Measurements from ENCODE around the gene SLC38A6. TPM values are rescaled to one million over a fixed set of nuclear protein-coding genes. Genes with fewer than 3 reads are reported as not detected.

Gene SLC38A6
- total RNA-seq, 1 experiment from 2014 or later, result 28.0 TPM

GRCh38 chr14:61033054-61033453 lies 52.0 kb downstream of the SLC38A6 start:
- no peaks in the 10 kb centered on the region for H3K27me3 ChIP-seq (replicated peaks; ENCODE audit: insufficient read depth, low read depth, low read length, poor library complexity)

GRCh38 chr14:61033855-61034254 lies 52.8 kb downstream of the SLC38A6 start:
- no peak for DNase-seq (ENCODE audit: low spot score)
- CTCF ChIA-PET, result interaction anchor here (0.7 kb wide), 1 partner anchor 8 kb away, joined by 3 read pairs; no protein-coding TSS in a partner anchor
- BruUV-seq (replicated peaks), result no TSS peak
- intact Hi-C loops (cut with micrococcal nuclease; ENCODE audit: unreplicated experiment), result loop anchor here (5.0 kb wide), 1 partner anchor 68 kb away; no protein-coding TSS in a partner anchor
- no peaks in the 10 kb centered on the region for H3K27me3 ChIP-seq (replicated peaks; ENCODE audit: insufficient read depth, low read depth, low read length, poor library complexity)
- no peak overlapping the region for H3K4me3 ChIP-seq (ENCODE audit: low read depth, low read length, poor library complexity, severe bottlenecking)
- H3K9me3 ChIP-seq (ENCODE audit: low read depth, low read length, poor library complexity, severe bottlenecking), result no peaks in the 10 kb centered on the region
- H3K27ac ChIP-seq (ENCODE audit: low read depth, low read length, poor library complexity, severe bottlenecking), result peak overlapping the region; percentile 12
- TF ChIP-seq, protein P1, sequence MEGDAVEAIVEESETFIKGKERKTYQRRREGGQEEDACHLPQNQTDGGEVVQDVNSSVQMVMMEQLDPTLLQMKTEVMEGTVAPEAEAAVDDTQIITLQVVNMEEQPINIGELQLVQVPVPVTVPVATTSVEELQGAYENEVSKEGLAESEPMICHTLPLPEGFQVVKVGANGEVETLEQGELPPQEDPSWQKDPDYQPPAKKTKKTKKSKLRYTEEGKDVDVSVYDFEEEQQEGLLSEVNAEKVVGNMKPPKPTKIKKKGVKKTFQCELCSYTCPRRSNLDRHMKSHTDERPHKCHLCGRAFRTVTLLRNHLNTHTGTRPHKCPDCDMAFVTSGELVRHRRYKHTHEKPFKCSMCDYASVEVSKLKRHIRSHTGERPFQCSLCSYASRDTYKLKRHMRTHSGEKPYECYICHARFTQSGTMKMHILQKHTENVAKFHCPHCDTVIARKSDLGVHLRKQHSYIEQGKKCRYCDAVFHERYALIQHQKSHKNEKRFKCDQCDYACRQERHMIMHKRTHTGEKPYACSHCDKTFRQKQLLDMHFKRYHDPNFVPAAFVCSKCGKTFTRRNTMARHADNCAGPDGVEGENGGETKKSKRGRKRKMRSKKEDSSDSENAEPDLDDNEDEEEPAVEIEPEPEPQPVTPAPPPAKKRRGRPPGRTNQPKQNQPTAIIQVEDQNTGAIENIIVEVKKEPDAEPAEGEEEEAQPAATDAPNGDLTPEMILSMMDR (conservative IDR thresholded peaks at IDR 0.05; ENCODE audit: low read depth, low read length), result no peak
- TF ChIP-seq EZH2 (IDR thresholded peaks at IDR 0.05; ENCODE audit: borderline replicate concordance, low read depth, low read length, poor library complexity, severe bottlenecking), result no peak
- no peaks in the 10 kb centered on the region for H3K36me3 ChIP-seq (ENCODE audit: insufficient read depth, low read length, poor library complexity, severe bottlenecking)
- peaks cover 54% of the 10 kb centered on the region for H3K4me1 ChIP-seq (ENCODE audit: insufficient read depth, low read length, poor library complexity, severe bottlenecking)
- POLR2A ChIA-PET (ENCODE audit: low non-redundant PET), result interaction anchor here (0.5 kb wide), 1 partner anchor 389 kb away, joined by 3 read pairs; no protein-coding TSS in a partner anchor

More at GRCh38 chr14:61033054-61033453, 52.0 kb downstream of the SLC38A6 start:
- Histone ChIP-seq H3K27ac (ENCODE audit: low read depth, low read length, poor library complexity, severe bottlenecking) (peak overlapping the region; percentile 22), H3K4me3 (ENCODE audit: low read depth, low read length, poor library complexity, severe bottlenecking) (no peak overlapping the region), H3K9me3 (ENCODE audit: low read depth, low read length, poor library complexity, severe bottlenecking) (no peaks in the 10 kb centered on the region), H3K36me3 (ENCODE audit: insufficient read depth, low read length, poor library complexity, severe bottlenecking) (no peaks in the 10 kb centered on the region), H3K4me1 (ENCODE audit: insufficient read depth, low read length, poor library complexity, severe bottlenecking) (peaks cover 55% of the 10 kb centered on the region)
- BruUV-seq (replicated peaks), result no TSS peak
- TF ChIP-seq, protein P1 (conservative IDR thresholded peaks at IDR 0.05; ENCODE audit: low read depth, low read length), result no peak
- no peak for TF ChIP-seq EZH2 (IDR thresholded peaks at IDR 0.05; ENCODE audit: borderline replicate concordance, low read depth, low read length, poor library complexity, severe bottlenecking)
- ChIA-PET CTCF (no interaction called here), POLR2A (ENCODE audit: low non-redundant PET) (no interaction called here)
- intact Hi-C loops (cut with micrococcal nuclease; ENCODE audit: unreplicated experiment), result loop anchor here (5.0 kb wide), 1 partner anchor 69 kb away; no protein-coding TSS in a partner anchor
- DNase-seq (ENCODE audit: low spot score), result no peak

DNA sequence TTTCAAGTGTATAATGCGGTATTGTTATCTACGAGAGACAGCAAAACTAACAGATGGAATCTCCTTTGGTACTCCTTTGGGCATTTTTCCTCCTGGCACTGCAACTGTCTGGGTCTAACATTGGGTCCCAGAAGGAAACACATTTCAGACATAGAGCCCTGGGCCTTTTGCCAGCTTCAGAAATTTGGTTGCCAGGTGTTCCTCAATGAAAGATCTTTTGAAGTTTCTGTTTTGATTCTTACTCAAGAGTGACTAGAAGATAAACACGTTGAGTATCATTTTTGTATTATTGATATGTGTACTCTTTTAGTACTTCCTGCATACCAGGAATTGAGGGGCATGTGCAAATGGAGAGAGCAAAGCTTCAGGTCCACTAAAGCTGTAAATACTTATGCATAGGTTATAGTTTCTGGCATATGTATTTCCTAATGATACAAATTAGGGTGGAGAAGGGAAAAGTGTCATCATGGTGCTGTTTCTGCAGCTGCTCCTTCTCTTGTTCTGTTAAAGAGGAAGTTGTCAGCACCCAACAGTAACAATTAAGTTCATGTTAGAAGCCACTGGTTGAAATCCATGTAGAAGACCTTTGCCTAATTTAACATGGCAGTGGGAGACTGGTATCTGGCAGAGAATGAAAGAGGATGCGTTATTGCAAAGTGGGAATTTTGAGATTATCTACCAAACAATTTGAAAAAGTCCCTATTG lies 53.5 kb downstream of the SLC38A6 start:
- no peak for DNase-seq (ENCODE audit: low spot score)
- H3K4me1 ChIP-seq (ENCODE audit: insufficient read depth, low read length, poor library complexity, severe bottlenecking), result peaks cover 54% of the 10 kb centered on the region
- peak overlapping the region; percentile 12 for H3K27ac ChIP-seq (ENCODE audit: low read depth, low read length, poor library complexity, severe bottlenecking)
- no peaks in the 10 kb centered on the region for H3K36me3 ChIP-seq (ENCODE audit: insufficient read depth, low read length, poor library complexity, severe bottlenecking)
- BruUV-seq (replicated peaks), result no TSS peak
- H3K9me3 ChIP-seq (ENCODE audit: low read depth, low read length, poor library complexity, severe bottlenecking), result no peaks in the 10 kb centered on the region
- no peak for TF ChIP-seq EZH2 (IDR thresholded peaks at IDR 0.05; ENCODE audit: borderline replicate concordance, low read depth, low read length, poor library complexity, severe bottlenecking)
- TF ChIP-seq, protein P1 (conservative IDR thresholded peaks at IDR 0.05; ENCODE audit: low read depth, low read length), result no peak
- H3K4me3 ChIP-seq (ENCODE audit: low read depth, low read length, poor library complexity, severe bottlenecking), result no peak overlapping the region
- intact Hi-C loops (cut with micrococcal nuclease; ENCODE audit: unreplicated experiment), result loop anchor here (5.0 kb wide), 1 partner anchor 68 kb away; no protein-coding TSS in a partner anchor
- CTCF ChIA-PET, result interaction anchor here (0.5 to 0.7 kb wide), 2 partner anchors 9 to 286 kb away, joined by 3 read pairs; no protein-coding TSS in a partner anchor
- H3K27me3 ChIP-seq (replicated peaks; ENCODE audit: insufficient read depth, low read depth, low read length, poor library complexity), result no peaks in the 10 kb centered on the region
- POLR2A ChIA-PET (ENCODE audit: low non-redundant PET), result no interaction called here

Data from A673 (cell line).